Adrenal gland (tissue), 12 donors: ENCODE results near the gene RAB26. TPM values are rescaled to one million over a fixed set of nuclear protein-coding genes. Genes with fewer than 3 reads are reported as not detected.

Source experiments
- DNase-seq, 7 donors: peaks; one replicate each; pipeline ENCODE4 v3.0.0-alpha.2; 2019 to 2020
- H3K27ac ChIP-seq, 5 donors: fragments of 200-600 bp; sonication (generic) in 4 of 5; 1 replicate in 3 of 5; 2 replicates in 2 of 5; pipeline versions ENCODE4 v1.5.1 to v1.8.0; 2016 to 2020; ENCODE audit warnings: mild to moderate bottlenecking in 1 of 5
- H3K27me3 ChIP-seq: fragments of 200-600 bp; 2 replicates; pipeline ENCODE4 v1.8.0; 2021
- H3K36me3 ChIP-seq, 2 donors: fragments of 200-600 bp; replicated peaks in 1 of 2; 1 replicate in 1 of 2; 2 replicates in 1 of 2; pipeline versions ENCODE4 v1.5.1 to v1.8.0; 2018 to 2022
- H3K4me1 ChIP-seq, 2 donors: fragments of 200-600 bp; replicated peaks in 1 of 2; 1 replicate in 1 of 2; 2 replicates in 1 of 2; pipeline versions ENCODE4 v1.5.1 to v1.8.0; 2018 to 2021
- H3K4me3 ChIP-seq, 4 donors: fragments of 200-600 bp; sonication (generic) in 3 of 4; one replicate each; pipeline ENCODE4 v1.5.1; 2016 to 2018
- H3K9me3 ChIP-seq, 3 donors: fragments of 200-600 bp; sonication (generic) in 1 of 3; replicated peaks in 1 of 3; 1 replicate in 2 of 3; 2 replicates in 1 of 3; pipeline versions ENCODE4 v1.5.1 to v1.8.0; 2016 to 2021
- CTCF ChIP-seq, 6 experiments: fragments of 450-650 bp in 4 of 6; fragments of 200-600 bp in 2 of 6; sonication (generic) in 1 of 6; IDR thresholded peaks; 1 replicate in 5 of 6; 2 replicates in 1 of 6; pipeline versions ENCODE4 v1.5.1 to v1.8.0; 2016 to 2021; ENCODE audit warnings: antibody characterized with exemption in 6 of 6, mild to moderate bottlenecking in 2 of 6, moderate library complexity in 1 of 6
- POLR2A ChIP-seq, 2 donors: fragments of 450-650 bp; IDR thresholded peaks; one replicate each; pipeline ENCODE4 v1.6.1; 2017; ENCODE audit warnings: antibody characterized with exemption in 2 of 2, mild to moderate bottlenecking in 2 of 2, moderate library complexity in 1 of 2
- WGBS, 4 donors: extraction: QIAGEN DNeasy Blood & Tissue Kit in 2 of 4; methylation state at CpG; one replicate each; pipeline versions ENCODE4 v1.1.5 to v1.1.7; 2013 to 2017; 5-methylcytosine and 5-hydroxymethylcytosine counted together
- intact Hi-C, 2 donors: fragments of 100-400 bp; cut with DNase I; formaldehyde crosslinking; loops; one replicate each; pipeline versions ENCODE4 v1.14.1 to v1.15.0; 2022 to 2023
- polyA plus RNA-seq, 3 donors: library from polyadenylated mRNA; stranded (reverse); fragments of 200-250 nt in 2 of 3; fragments of 350-450 nt in 1 of 3; fragmentation: Illumina TruSeq in 1 of 3; extraction: RNeasy Lipid Tissue Mini Kit (QIAGEN cat#74804) in 1 of 3; gene quantifications; one replicate each; pipeline ENCODE4 v1.2.3, GENCODE V29; 2013 to 2014
- total RNA-seq, 9 donors: library from RNA; depleted of rRNA in 4 of 9; stranded (reverse); fragments of >200 nt in 4 of 9; fragments of 120-200 nt in 1 of 9; fragmentation: NEBNext Ultra II Directional in 1 of 9; extraction: Animal tissue kit (Norgen Biotek cat#: 25700) in 1 of 9; gene quantifications; one replicate each; pipeline versions ENCODE4 v1.1.0 to v1.2.4, GENCODE V29; 2013 to 2023
- donor health status: healthy with polysubstance abuse.
- donor health status: Bipolar disorder and iron deficiency.
- donor health status: DM: yes; HTN: yes; CAD: no.
- donor health status: DM: no; HTN: no; CAD: no.
- donor health status: DM: no; HTN: no; CAD: no.
- donor health status: DM: yes; HTN: yes; CAD: no.

RAB26 gene
- total and polyA plus RNA-seq, 12 donors = 0.46 to 23.1 (median 1.8) TPM; not detected in 2

DNA sequence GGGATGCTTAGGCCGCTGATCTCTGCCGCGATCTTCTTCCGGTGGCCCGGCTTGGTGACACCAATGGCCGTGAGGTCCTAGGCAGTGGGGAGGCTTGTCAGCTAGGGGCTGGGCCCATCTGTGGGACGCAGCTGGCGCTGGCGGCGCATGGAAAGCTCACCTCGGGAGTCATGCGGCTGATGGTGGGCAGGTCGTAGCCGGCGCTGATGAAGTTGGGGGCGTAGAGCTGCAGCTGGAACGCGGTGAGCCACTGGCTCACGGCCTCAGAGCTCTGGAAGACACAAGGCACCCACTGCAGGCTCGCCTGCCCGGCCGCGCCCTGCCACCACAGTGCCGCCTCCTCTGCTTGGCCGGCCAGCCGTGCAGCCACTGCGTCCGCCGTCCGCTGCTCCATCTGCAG, 35.2 kb downstream of the RAB26 start:
- no peaks in the 10 kb centered on the region for H3K4me1 ChIP-seq
- TF ChIP-seq CTCF (IDR thresholded peaks at IDR 0.05) (no peak), POLR2A (IDR thresholded peaks at IDR 0.05) (no peak)
- H3K27ac ChIP-seq = no peak overlapping the region
- intact Hi-C loops = no loop called here
- H3K36me3 ChIP-seq = no peaks in the 10 kb centered on the region
- DNase-seq = no peak
- no peaks in the 10 kb centered on the region for H3K27me3 ChIP-seq
- H3K9me3 ChIP-seq = no peaks in the 10 kb centered on the region
- H3K4me3 ChIP-seq = no peak overlapping the region
- 93 to 100% (median 96%) methylated on average over 15 to 30 of the region's 30 CpGs for WGBS, 4 donors

DNA sequence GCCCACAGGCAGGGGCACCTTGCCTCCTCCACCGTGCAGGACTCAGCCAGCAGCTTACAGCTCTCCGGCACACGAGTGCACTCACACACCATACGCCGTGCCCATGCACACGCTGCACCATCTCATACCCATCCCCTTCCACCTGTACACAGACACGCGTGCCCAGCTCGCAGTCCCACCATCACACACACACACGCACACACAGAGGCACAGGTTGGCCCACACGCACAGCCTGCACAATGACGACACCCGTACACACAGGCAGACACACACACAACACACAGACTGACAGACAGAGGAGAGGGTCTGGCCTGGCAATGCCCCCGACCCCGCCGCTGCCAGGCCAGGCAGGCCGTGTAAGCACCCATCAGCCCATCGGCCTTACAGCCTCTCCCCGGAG, 35.9 kb downstream of the RAB26 start:
- no peaks in the 10 kb centered on the region for H3K27me3 ChIP-seq
- H3K4me1 ChIP-seq = no peaks in the 10 kb centered on the region
- H3K9me3 ChIP-seq = no peaks in the 10 kb centered on the region
- no peak overlapping the region for H3K27ac ChIP-seq
- no peak for TF ChIP-seq CTCF (IDR thresholded peaks at IDR 0.05)
- no peak for TF ChIP-seq POLR2A (IDR thresholded peaks at IDR 0.05)
- no peaks in the 10 kb centered on the region for H3K36me3 ChIP-seq
- DNase-seq = no peak
- no peak overlapping the region for H3K4me3 ChIP-seq
- WGBS, 4 donors = 89 to 91% (median 89%) methylated on average over 10 to 19 of the region's 19 CpGs
- intact Hi-C loops = no loop called here

- Histone ChIP-seq H3K9me3 (no peaks in the 10 kb centered on the region), H3K4me3 (no peak overlapping the region), H3K27me3 (no peaks in the 10 kb centered on the region), H3K4me1 (no peaks in the 10 kb centered on the region), H3K27ac (no peak overlapping the region), H3K36me3 (no peaks in the 10 kb centered on the region)
- no peak for TF ChIP-seq POLR2A (IDR thresholded peaks at IDR 0.05)
- no peak for TF ChIP-seq CTCF (IDR thresholded peaks at IDR 0.05)
- DNase-seq = no peak
- intact Hi-C loops = no loop called here
- WGBS, 4 donors = 72 to 86% (median 76%) methylated on average over 4 to 20 of the region's 20 CpGs
Measured at GRCh38 chr16:2184962-2185361, 36.5 kb downstream of the RAB26 start.

DNA sequence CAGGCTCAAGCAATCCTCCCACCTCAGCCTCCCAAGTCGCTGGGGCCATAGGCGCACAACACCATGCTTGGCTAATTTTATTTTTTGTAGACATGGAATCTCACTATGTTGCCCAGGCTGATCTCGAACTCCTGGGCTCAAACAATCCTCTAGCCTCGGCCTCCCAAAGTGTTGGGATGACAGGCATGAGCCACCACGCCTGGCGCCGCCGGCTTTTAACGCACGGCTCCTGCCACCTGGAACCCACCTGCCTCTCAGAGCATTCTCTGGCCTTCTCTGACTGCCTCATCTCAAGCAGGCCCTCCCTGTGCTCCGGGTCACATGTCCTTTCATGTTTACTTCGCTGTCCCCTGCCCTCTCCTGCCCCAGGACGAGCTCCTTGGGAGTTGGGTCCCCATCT, 37.6 kb downstream of the RAB26 start:
- Histone ChIP-seq H3K27me3 (no peaks in the 10 kb centered on the region), H3K4me3 (no peak overlapping the region), H3K27ac (no peak overlapping the region), H3K36me3 (no peaks in the 10 kb centered on the region), H3K9me3 (no peaks in the 10 kb centered on the region), H3K4me1 (no peaks in the 10 kb centered on the region)
- WGBS, 4 donors = 84 to 92% (median 86%) methylated on average over 13 of the region's 13 CpGs
- TF ChIP-seq POLR2A (IDR thresholded peaks at IDR 0.05) (no peak), CTCF (IDR thresholded peaks at IDR 0.05) (no peak)
- no peak for DNase-seq
- intact Hi-C loops = no loop called here
